Mesothelial cell of epicardium (in vitro differentiated cells): ENCODE data around the gene MAPK13. TPM values are rescaled to one million over a fixed set of nuclear protein-coding genes. Genes with fewer than 3 reads are reported as not detected.

ENCODE experiments used
- DNase-seq, 2 experiments: peaks; one replicate each; pipeline ENCODE4 v3.0.0; 2021; ENCODE audit warnings: low spot score in 2 of 2; ENCODE audit not compliant: unreplicated experiment in 2 of 2
- H3K27ac Mint-ChIP-seq: 2 replicates; pipeline ENCODE4 v1.8.0; 2021; ENCODE audit warnings: mixed read lengths
- H3K27me3 Mint-ChIP-seq: 2 replicates; pipeline ENCODE4 v1.8.0; 2021; ENCODE audit warnings: low read depth, mixed read lengths
- H3K36me3 Mint-ChIP-seq: 2 replicates; pipeline ENCODE4 v1.8.0; 2021; ENCODE audit warnings: mixed read lengths
- H3K4me1 Mint-ChIP-seq: 2 replicates; pipeline ENCODE4 v1.8.0; 2021; ENCODE audit warnings: mixed read lengths
- H3K4me3 Mint-ChIP-seq: 2 replicates; pipeline ENCODE4 v1.8.0; 2021; ENCODE audit warnings: mild to moderate bottlenecking, moderate library complexity, mixed read lengths
- H3K9me3 Mint-ChIP-seq: 2 replicates; pipeline ENCODE4 v1.8.0; 2021; ENCODE audit warnings: mixed read lengths
- CTCF ChIP-seq: fragments of 200-600 bp; sonication (generic); IDR thresholded peaks from one replicate; pipeline ENCODE4 v1.5.0; 2021; ENCODE audit warnings: antibody characterized with exemption; ENCODE audit not compliant: unreplicated experiment
- total RNA-seq: library from RNA; stranded (reverse); gene quantifications from 3 replicates; pipeline ENCODE4 v1.2.1, GENCODE V29; 2021

MAPK13 gene
- total RNA-seq, 1 donor from 2014 or later, result 20.6 TPM

- peak overlapping the region; percentile 30 for H3K4me3 Mint-ChIP-seq
- H3K27me3 Mint-ChIP-seq, result peaks cover 4% of the 10 kb centered on the region
- no peaks in the 10 kb centered on the region for H3K9me3 Mint-ChIP-seq
- DNase-seq, result no peak
- peaks cover 33% of the 10 kb centered on the region for H3K4me1 Mint-ChIP-seq
- no peak for TF ChIP-seq CTCF
- peak overlapping the region; percentile 71 for H3K27ac Mint-ChIP-seq
- peaks cover 8% of the 10 kb centered on the region for H3K36me3 Mint-ChIP-seq
Observed at GRCh38 chr6:36132246-36132895, 2.1 kb downstream of the MAPK13 start.

DNA sequence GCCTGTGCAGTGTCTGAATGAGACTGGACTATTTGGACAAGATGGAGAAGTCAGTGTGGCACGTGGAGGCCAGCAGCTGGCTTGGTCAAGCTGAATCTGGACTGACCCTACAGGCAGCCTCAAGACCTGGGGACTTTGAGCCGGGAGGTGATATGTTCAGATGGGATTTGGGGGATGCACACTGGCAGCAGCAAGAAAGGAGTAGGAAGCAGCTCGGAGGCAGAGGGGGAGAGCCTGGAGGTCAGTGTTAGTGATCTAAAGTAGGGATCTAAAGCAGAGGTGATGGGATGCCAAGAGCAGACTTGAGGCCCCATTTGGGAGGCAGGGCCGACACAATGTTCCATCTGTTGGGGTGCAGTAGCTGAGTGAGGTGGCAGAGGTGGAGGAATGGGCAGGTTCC is 2.8 kb downstream of the MAPK13 start:
- DNase-seq, result no peak
- no peak for TF ChIP-seq CTCF
- Mint-ChIP-seq H3K36me3 (peaks cover 8% of the 10 kb centered on the region), H3K9me3 (no peaks in the 10 kb centered on the region), H3K27ac (peak overlapping the region; percentile 71), H3K4me3 (no peak overlapping the region), H3K27me3 (peaks cover 4% of the 10 kb centered on the region), H3K4me1 (peaks cover 33% of the 10 kb centered on the region)

- peaks cover 8% of the 10 kb centered on the region for H3K36me3 Mint-ChIP-seq
- no peak for DNase-seq
- H3K4me3 Mint-ChIP-seq, result no peak overlapping the region
- no peak for TF ChIP-seq CTCF
- no peaks in the 10 kb centered on the region for H3K9me3 Mint-ChIP-seq
- H3K4me1 Mint-ChIP-seq, result peaks cover 33% of the 10 kb centered on the region
- no peak overlapping the region for H3K27ac Mint-ChIP-seq
- peaks cover 4% of the 10 kb centered on the region for H3K27me3 Mint-ChIP-seq
Observed at GRCh38 chr6:36133912-36134311, 3.6 kb downstream of the MAPK13 start.

GRCh38 chr6:36135053-36135731 is 4.9 kb downstream of the MAPK13 start:
- no peaks in the 10 kb centered on the region for H3K9me3 Mint-ChIP-seq
- peaks cover 35% of the 10 kb centered on the region for H3K4me1 Mint-ChIP-seq
- peaks cover 12% of the 10 kb centered on the region for H3K36me3 Mint-ChIP-seq
- H3K4me3 Mint-ChIP-seq, result no peak overlapping the region
- no peak for TF ChIP-seq CTCF
- H3K27me3 Mint-ChIP-seq, result no peaks in the 10 kb centered on the region
- no peak for DNase-seq
- no peak overlapping the region for H3K27ac Mint-ChIP-seq

DNA sequence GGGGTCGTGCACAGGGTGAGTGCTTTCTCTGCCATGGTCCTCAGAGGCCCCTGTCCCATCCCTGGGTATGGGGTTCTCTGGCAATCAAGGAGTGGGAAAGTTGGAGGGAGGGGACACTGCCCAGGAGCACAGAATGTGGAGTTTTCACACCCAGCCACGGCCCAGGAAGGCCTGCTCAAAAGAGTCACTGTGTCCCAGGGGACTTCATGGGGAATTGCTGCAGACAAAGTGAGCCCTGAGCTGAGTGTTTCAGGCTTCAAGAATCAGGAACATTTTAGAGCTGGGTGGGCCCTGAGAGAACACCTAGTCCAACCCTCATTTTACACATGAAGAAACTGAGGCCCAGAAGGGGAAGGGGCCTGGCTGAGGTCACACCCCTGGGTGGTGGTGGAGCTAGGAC is 5.7 kb downstream of the MAPK13 start:
- Mint-ChIP-seq H3K4me3 (no peak overlapping the region), H3K9me3 (no peaks in the 10 kb centered on the region), H3K27ac (no peak overlapping the region), H3K4me1 (peaks cover 32% of the 10 kb centered on the region), H3K27me3 (no peaks in the 10 kb centered on the region), H3K36me3 (peaks cover 13% of the 10 kb centered on the region)
- TF ChIP-seq CTCF, result no peak
- DNase-seq, result no peak
